ENCODE results near the gene CEP83.

Gene CEP83

GRCh38 chr12:94503619-94504018 is 44.0 kb upstream of the CEP83 start:
- Histone ChIP-seq H2AFZ (ENCODE audit: low read depth, low read length) (no peak overlapping the region), H4K20me1 (ENCODE audit: insufficient read depth, low read length) (no peaks in the 10 kb centered on the region), H3K4me2 (ENCODE audit: low read length) (no peak overlapping the region), H3K9ac (ENCODE audit: low read length) (no peak overlapping the region), H3K79me2 (ENCODE audit: low read length) (no peaks in the 10 kb centered on the region), H3K9me3 (ENCODE audit: insufficient read depth, low read length) (0 out of 2 replicates have a peak, but pooled peaks cover 1% of the 10 kb centered on the region), H3K4me1 (ENCODE audit: low read length) (no peaks in the 10 kb centered on the region), H3K4me3 (ENCODE audit: low read length) (no peak overlapping the region), H3K27me3 (ENCODE audit: low read depth, low read length) (no peaks in the 10 kb centered on the region), H3K36me3 (replicated peaks; ENCODE audit: low read depth, low read length) (no peaks in the 10 kb centered on the region), H3K27ac (ENCODE audit: low read length) (no peak overlapping the region)
- TF ChIP-seq EZH2phosphoT487 (IDR thresholded peaks at IDR 0.05; ENCODE audit: low read depth) (no peak), CTCF (IDR thresholded peaks at IDR 0.05; ENCODE audit: low read depth, low read length) (no peak)

GRCh38 chr12:94500831-94501567 is 41.3 kb upstream of the CEP83 start:
- no peaks in the 10 kb centered on the region for H3K79me2 ChIP-seq (ENCODE audit: low read length)
- no peaks in the 10 kb centered on the region for H3K36me3 ChIP-seq (replicated peaks; ENCODE audit: low read depth, low read length)
- no peaks in the 10 kb centered on the region for H3K27me3 ChIP-seq (ENCODE audit: low read depth, low read length)
- no peaks in the 10 kb centered on the region for H3K4me1 ChIP-seq (ENCODE audit: low read length)
- H4K20me1 ChIP-seq (ENCODE audit: insufficient read depth, low read length) = no peaks in the 10 kb centered on the region
- H3K4me2 ChIP-seq (ENCODE audit: low read length) = no peak overlapping the region
- no peak overlapping the region for H3K27ac ChIP-seq (ENCODE audit: low read length)
- H3K9me3 ChIP-seq (ENCODE audit: insufficient read depth, low read length) = 0 out of 2 replicates have a peak, but pooled peaks cover 9% of the 10 kb centered on the region
- no peak for TF ChIP-seq CTCF (IDR thresholded peaks at IDR 0.05; ENCODE audit: low read depth, low read length)
- no peak for TF ChIP-seq EZH2phosphoT487 (IDR thresholded peaks at IDR 0.05; ENCODE audit: low read depth)
- no peak overlapping the region for H3K9ac ChIP-seq (ENCODE audit: low read length)
- no peak overlapping the region for H2AFZ ChIP-seq (ENCODE audit: low read depth, low read length)
- H3K4me3 ChIP-seq (ENCODE audit: low read length) = no peak overlapping the region

GRCh38 chr12:94498698-94499097 is 39.0 kb upstream of the CEP83 start:
- TF ChIP-seq CTCF (IDR thresholded peaks at IDR 0.05; ENCODE audit: low read depth, low read length) (no peak), EZH2phosphoT487 (IDR thresholded peaks at IDR 0.05; ENCODE audit: low read depth) (no peak)
- no peaks in the 10 kb centered on the region for H3K36me3 ChIP-seq (replicated peaks; ENCODE audit: low read depth, low read length)
- H3K4me2 ChIP-seq (ENCODE audit: low read length) = no peak overlapping the region
- no peaks in the 10 kb centered on the region for H4K20me1 ChIP-seq (ENCODE audit: insufficient read depth, low read length)
- H2AFZ ChIP-seq (ENCODE audit: low read depth, low read length) = no peak overlapping the region
- 0 out of 2 replicates have a peak, but pooled peaks cover 9% of the 10 kb centered on the region for H3K9me3 ChIP-seq (ENCODE audit: insufficient read depth, low read length)
- H3K27me3 ChIP-seq (ENCODE audit: low read depth, low read length) = no peaks in the 10 kb centered on the region
- H3K9ac ChIP-seq (ENCODE audit: low read length) = no peak overlapping the region
- no peaks in the 10 kb centered on the region for H3K4me1 ChIP-seq (ENCODE audit: low read length)
- no peaks in the 10 kb centered on the region for H3K79me2 ChIP-seq (ENCODE audit: low read length)
- no peak overlapping the region for H3K27ac ChIP-seq (ENCODE audit: low read length)
- no peak overlapping the region for H3K4me3 ChIP-seq (ENCODE audit: low read length)

GRCh38 chr12:94498073-94498472 is 38.4 kb upstream of the CEP83 start:
- Histone ChIP-seq H3K27ac (ENCODE audit: low read length) (no peak overlapping the region), H3K36me3 (replicated peaks; ENCODE audit: low read depth, low read length) (no peaks in the 10 kb centered on the region)

More at GRCh38 chr12:94498073-94498472, 38.4 kb upstream of the CEP83 start:
- no peak overlapping the region for H2AFZ ChIP-seq (ENCODE audit: low read depth, low read length)
- H3K4me3 ChIP-seq (ENCODE audit: low read length) = no peak overlapping the region
- no peak overlapping the region for H3K9ac ChIP-seq (ENCODE audit: low read length)
- H3K79me2 ChIP-seq (ENCODE audit: low read length) = no peaks in the 10 kb centered on the region
- H3K4me1 ChIP-seq (ENCODE audit: low read length) = no peaks in the 10 kb centered on the region
- H4K20me1 ChIP-seq (ENCODE audit: insufficient read depth, low read length) = no peaks in the 10 kb centered on the region
- H3K9me3 ChIP-seq (ENCODE audit: insufficient read depth, low read length) = 0 out of 2 replicates have a peak, but pooled peaks cover 9% of the 10 kb centered on the region
- TF ChIP-seq EZH2phosphoT487 (IDR thresholded peaks at IDR 0.05; ENCODE audit: low read depth) = no peak
- no peak for TF ChIP-seq CTCF (IDR thresholded peaks at IDR 0.05; ENCODE audit: low read depth, low read length)
- no peak overlapping the region for H3K4me2 ChIP-seq (ENCODE audit: low read length)
- no peaks in the 10 kb centered on the region for H3K27me3 ChIP-seq (ENCODE audit: low read depth, low read length)
